ENCODE measurements around the gene CCDC126. TPM values are rescaled to one million over a fixed set of nuclear protein-coding genes. Genes with fewer than 3 reads are reported as not detected.

The CCDC126 gene
- total RNA-seq, 1 experiment from 2014 or later: 4.2 TPM

DNA sequence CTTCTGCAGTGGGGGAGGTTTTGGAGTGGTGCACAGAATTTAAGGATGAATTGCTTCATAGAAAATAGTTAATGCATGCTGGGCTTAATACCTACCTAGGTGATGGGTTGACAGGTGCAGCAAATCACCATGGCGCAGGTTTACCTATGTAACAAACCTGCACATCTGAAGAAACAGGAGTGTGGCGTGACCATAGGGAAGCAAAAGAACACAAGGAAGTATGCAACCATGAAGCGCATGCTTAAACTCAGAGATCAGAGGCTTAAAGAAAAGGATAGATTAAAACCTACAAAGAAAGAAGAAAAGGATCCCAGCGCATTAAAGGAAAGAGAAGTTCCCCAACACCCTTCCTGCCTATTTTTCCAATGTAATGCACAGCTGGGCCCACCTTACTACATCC lies 22.0 kb downstream of the CCDC126 start:
- intact Hi-C loops (cut with micrococcal nuclease): no loop called here
- Mint-ChIP-seq H3K4me3 (ENCODE audit: unreplicated experiment) (no peak overlapping the region), H3K27me3 (ENCODE audit: insufficient read depth, unreplicated experiment) (no peaks in the 10 kb centered on the region), H3K9me3 (ENCODE audit: unreplicated experiment) (peaks cover 15% of the 10 kb centered on the region), H3K36me3 (ENCODE audit: insufficient read depth, unreplicated experiment) (no peaks in the 10 kb centered on the region), H3K27ac (ENCODE audit: low read depth, unreplicated experiment) (no peak overlapping the region), H3K4me1 (ENCODE audit: insufficient read depth, unreplicated experiment) (peaks cover 10% of the 10 kb centered on the region)
- BruUV-seq (replicated peaks): no TSS peak
- POLR2A ChIA-PET: no interaction called here
- CTCF ChIA-PET: no interaction called here
- DNase-seq (ENCODE audit: unreplicated experiment): no peak
- TF ChIP-seq, protein P1, sequence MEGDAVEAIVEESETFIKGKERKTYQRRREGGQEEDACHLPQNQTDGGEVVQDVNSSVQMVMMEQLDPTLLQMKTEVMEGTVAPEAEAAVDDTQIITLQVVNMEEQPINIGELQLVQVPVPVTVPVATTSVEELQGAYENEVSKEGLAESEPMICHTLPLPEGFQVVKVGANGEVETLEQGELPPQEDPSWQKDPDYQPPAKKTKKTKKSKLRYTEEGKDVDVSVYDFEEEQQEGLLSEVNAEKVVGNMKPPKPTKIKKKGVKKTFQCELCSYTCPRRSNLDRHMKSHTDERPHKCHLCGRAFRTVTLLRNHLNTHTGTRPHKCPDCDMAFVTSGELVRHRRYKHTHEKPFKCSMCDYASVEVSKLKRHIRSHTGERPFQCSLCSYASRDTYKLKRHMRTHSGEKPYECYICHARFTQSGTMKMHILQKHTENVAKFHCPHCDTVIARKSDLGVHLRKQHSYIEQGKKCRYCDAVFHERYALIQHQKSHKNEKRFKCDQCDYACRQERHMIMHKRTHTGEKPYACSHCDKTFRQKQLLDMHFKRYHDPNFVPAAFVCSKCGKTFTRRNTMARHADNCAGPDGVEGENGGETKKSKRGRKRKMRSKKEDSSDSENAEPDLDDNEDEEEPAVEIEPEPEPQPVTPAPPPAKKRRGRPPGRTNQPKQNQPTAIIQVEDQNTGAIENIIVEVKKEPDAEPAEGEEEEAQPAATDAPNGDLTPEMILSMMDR (IDR thresholded peaks at IDR 0.05; ENCODE audit: unreplicated experiment): no peak

DNA sequence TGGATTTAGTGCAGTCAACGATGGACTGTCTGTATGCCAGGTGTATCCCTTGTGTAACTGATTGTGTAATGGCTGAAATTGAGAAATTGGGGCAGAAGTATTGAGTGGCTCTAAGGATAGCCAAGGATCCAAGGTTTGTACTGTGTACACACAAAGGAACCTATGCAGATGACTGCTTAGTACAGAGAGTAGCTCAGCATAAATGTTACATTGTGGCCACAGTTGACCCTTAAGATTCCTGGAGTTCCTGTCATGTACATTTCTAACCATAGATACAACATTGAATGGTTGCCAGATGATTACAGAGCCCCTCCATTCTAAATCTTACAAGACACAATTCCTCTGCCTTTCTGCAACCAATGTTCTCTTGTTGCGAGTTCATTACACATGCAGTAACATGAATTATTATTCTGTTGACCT lies 25.3 kb downstream of the CCDC126 start:
- H3K27me3 Mint-ChIP-seq (ENCODE audit: insufficient read depth, unreplicated experiment): no peaks in the 10 kb centered on the region
- BruUV-seq (replicated peaks): no TSS peak
- CTCF ChIA-PET: interaction anchor here (0.6 to 1.0 kb wide), 2 partner anchors 25 to 52 kb away, joined by 3 read pairs; no protein-coding TSS in a partner anchor
- peak; percentile 77 for DNase-seq (ENCODE audit: unreplicated experiment)
- POLR2A ChIA-PET: no interaction called here
- H3K27ac Mint-ChIP-seq (ENCODE audit: low read depth, unreplicated experiment): no peak overlapping the region
- peaks cover 10% of the 10 kb centered on the region for H3K4me1 Mint-ChIP-seq (ENCODE audit: insufficient read depth, unreplicated experiment)
- H3K4me3 Mint-ChIP-seq (ENCODE audit: unreplicated experiment): peak overlapping the region; percentile 50
- intact Hi-C loops (cut with micrococcal nuclease): no loop called here
- TF ChIP-seq, protein P1 (IDR thresholded peaks at IDR 0.05; ENCODE audit: unreplicated experiment): no peak
- no peaks in the 10 kb centered on the region for H3K36me3 Mint-ChIP-seq (ENCODE audit: insufficient read depth, unreplicated experiment)
- peaks cover 7% of the 10 kb centered on the region for H3K9me3 Mint-ChIP-seq (ENCODE audit: unreplicated experiment)

DNA sequence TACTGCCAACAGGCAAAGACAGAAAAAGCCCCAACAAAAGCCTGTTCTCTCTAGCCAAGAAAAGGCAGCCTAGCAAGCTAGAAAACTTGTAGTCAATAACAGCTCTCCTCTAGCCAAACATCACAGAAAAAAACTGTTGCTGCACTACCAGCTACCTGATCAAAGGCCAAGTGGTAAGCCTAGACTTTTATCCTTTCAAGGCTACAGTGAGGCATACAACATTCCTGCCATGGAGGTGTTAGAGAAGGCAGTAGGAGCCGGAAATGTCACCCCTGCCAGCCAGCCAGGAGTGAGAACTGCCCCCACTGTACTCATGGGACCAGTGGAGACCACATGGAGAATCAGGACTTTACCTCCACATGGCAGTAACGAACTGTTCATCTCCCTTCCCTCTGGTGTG lies 31.2 kb downstream of the CCDC126 start:
- intact Hi-C loops (cut with micrococcal nuclease): no loop called here
- Mint-ChIP-seq H3K27ac (ENCODE audit: low read depth, unreplicated experiment) (no peak overlapping the region), H3K9me3 (ENCODE audit: unreplicated experiment) (no peaks in the 10 kb centered on the region), H3K4me1 (ENCODE audit: insufficient read depth, unreplicated experiment) (no peaks in the 10 kb centered on the region), H3K36me3 (ENCODE audit: insufficient read depth, unreplicated experiment) (no peaks in the 10 kb centered on the region), H3K4me3 (ENCODE audit: unreplicated experiment) (no peak overlapping the region), H3K27me3 (ENCODE audit: insufficient read depth, unreplicated experiment) (no peaks in the 10 kb centered on the region)
- POLR2A ChIA-PET: no interaction called here
- DNase-seq (ENCODE audit: unreplicated experiment): no peak
- TF ChIP-seq, protein P1 (IDR thresholded peaks at IDR 0.05; ENCODE audit: unreplicated experiment): no peak
- BruUV-seq (replicated peaks): no TSS peak
- CTCF ChIA-PET: interaction anchor here (0.7 kb wide), 1 partner anchor 20 kb away, joined by 3 read pairs; no protein-coding TSS in a partner anchor

DNA sequence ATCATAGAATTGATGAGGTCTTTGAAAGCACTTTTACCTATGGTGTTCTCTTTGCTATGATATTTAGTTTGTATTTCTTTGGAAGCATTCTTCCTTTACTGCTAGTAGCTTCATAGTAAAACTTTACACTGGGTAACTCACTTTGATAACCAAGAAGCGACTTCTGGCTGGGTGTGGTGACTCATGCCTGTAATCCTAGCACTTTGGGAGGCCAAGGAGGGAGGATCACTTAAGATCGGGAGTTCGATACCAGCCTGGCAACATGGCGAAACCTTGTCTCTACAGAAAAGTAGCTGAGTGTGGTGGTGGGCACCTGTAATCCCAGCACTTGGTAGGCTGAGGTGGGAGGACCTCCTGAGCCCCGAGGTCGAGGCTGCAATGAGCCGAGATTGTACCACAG lies 36.2 kb downstream of the CCDC126 start:
- Mint-ChIP-seq H3K27me3 (ENCODE audit: insufficient read depth, unreplicated experiment) (no peaks in the 10 kb centered on the region), H3K36me3 (ENCODE audit: insufficient read depth, unreplicated experiment) (no peaks in the 10 kb centered on the region), H3K4me1 (ENCODE audit: insufficient read depth, unreplicated experiment) (no peaks in the 10 kb centered on the region), H3K4me3 (ENCODE audit: unreplicated experiment) (no peak overlapping the region), H3K9me3 (ENCODE audit: unreplicated experiment) (no peaks in the 10 kb centered on the region), H3K27ac (ENCODE audit: low read depth, unreplicated experiment) (no peak overlapping the region)
- intact Hi-C loops (cut with micrococcal nuclease): no loop called here
- TF ChIP-seq, protein P1 (IDR thresholded peaks at IDR 0.05; ENCODE audit: unreplicated experiment): no peak
- ChIA-PET POLR2A (no interaction called here), CTCF (interaction anchor here (0.7 kb wide), 2 partner anchors 35 to 80 kb away, joined by 3 to 4 read pairs; no protein-coding TSS in a partner anchor)
- no TSS peak for BruUV-seq (replicated peaks)
- DNase-seq (ENCODE audit: unreplicated experiment): no peak

Measured in MCF 10A (cell line).